Ovary (tissue), 9 donors: ENCODE measurements around the gene ING2. TPM values are rescaled to one million over a fixed set of nuclear protein-coding genes. Genes with fewer than 3 reads are reported as not detected.

Experiments used
- DNase-seq, 5 donors: peaks; one replicate each; pipeline ENCODE4 v3.0.0-alpha.2; 2019 to 2020
- H3K27ac ChIP-seq, 2 donors: fragments of 200-600 bp; one replicate each; pipeline versions ENCODE4 v1.5.1 to v1.8.0; 2019 to 2022
- H3K27me3 ChIP-seq: fragments of 200-600 bp; one replicate; pipeline ENCODE4 v1.8.0; 2022
- H3K36me3 ChIP-seq: fragments of 200-600 bp; sonication (generic); one replicate; pipeline ENCODE4 v1.5.1; 2019
- H3K4me1 ChIP-seq: one replicate; pipeline ENCODE4 v1.8.1; 2013; ENCODE audit warnings: mild to moderate bottlenecking, moderate library complexity; ENCODE audit not compliant: insufficient read depth
- H3K4me3 ChIP-seq: fragments of 200-600 bp; sonication (generic); one replicate; pipeline ENCODE4 v1.5.1; 2017
- H3K9me3 ChIP-seq, 2 donors: fragments of 200-600 bp in 1 of 2; sonication (generic) in 1 of 2; one replicate each; pipeline versions ENCODE4 v1.5.1 to v1.8.1; 2013 to 2019; ENCODE audit warnings: mild to moderate bottlenecking in 1 of 2, moderate library complexity in 1 of 2
- EP300 ChIP-seq: sonication (generic); formaldehyde crosslinking; IDR thresholded peaks from one replicate; pipeline ENCODE4 v1.6.1; 2017; ENCODE audit warnings: antibody characterized with exemption
- POLR2A ChIP-seq: fragments of 450-650 bp; IDR thresholded peaks from one replicate; pipeline ENCODE4 v1.6.1; 2017; ENCODE audit warnings: antibody characterized with exemption, mild to moderate bottlenecking, moderate library complexity
- whole genome bisulfite sequencing, 3 donors: extraction: QIAGEN DNeasy Blood & Tissue Kit in 1 of 3; methylation state at CpG; one replicate each; pipeline versions ENCODE4 v1.1.5 to v1.1.7; 2013 to 2017; 5-methylcytosine and 5-hydroxymethylcytosine counted together
- intact Hi-C, 4 donors: fragments of 100-400 bp; cut with DNase I; formaldehyde crosslinking; loops; one replicate each; pipeline versions ENCODE4 v1.11.0 to v1.15.1; 2022 to 2023
- polyA plus RNA-seq, 2 donors: library from polyadenylated mRNA; stranded (reverse); fragments of 200-250 nt in 1 of 2; fragments of 350-450 nt in 1 of 2; fragmentation: Illumina TruSeq in 1 of 2; extraction: RNeasy Lipid Tissue Mini Kit (QIAGEN cat#74804) in 1 of 2; gene quantifications; one replicate each; pipeline ENCODE4 v1.2.3, GENCODE V29; 2013 to 2014
- total RNA-seq, 7 donors: library from RNA; depleted of rRNA in 2 of 7; stranded (reverse); fragments of >200 nt in 2 of 7; fragmentation: NEBNext Ultra II Directional in 3 of 7; extraction: Animal tissue kit (Norgen Biotek cat#: 25700) in 3 of 7; gene quantifications; one replicate each; pipeline versions ENCODE4 v1.1.0 to v1.2.4, GENCODE V29; 2016 to 2023
- TF ChIP-seq, protein P1 (sequence below), 3 donors: fragments of 450-650 bp in 2 of 3; fragments of 200-600 bp in 1 of 3; IDR thresholded peaks; one replicate each; pipeline versions ENCODE4 v1.5.1 to v1.8.0; 2016 to 2022; ENCODE audit warnings: antibody characterized with exemption in 3 of 3, mild to moderate bottlenecking in 1 of 3
- donor health status: DM: no; HTN: no; CAD: no; lungs with moderate emphysema.
- donor health status: DM: no; HTN: no; CAD: no.
- donor health status: Bipolar disorder and iron deficiency.
- donor health status: DM: yes; HTN: yes; CAD: no.
- donor health status: DM: no; HTN: no; CAD: no.
- donor health status: DM: yes; HTN: yes; CAD: no.

Gene ING2
- total and polyA plus RNA-seq, 9 donors: 19.3 to 47.5 (median 31.4) TPM

DNA sequence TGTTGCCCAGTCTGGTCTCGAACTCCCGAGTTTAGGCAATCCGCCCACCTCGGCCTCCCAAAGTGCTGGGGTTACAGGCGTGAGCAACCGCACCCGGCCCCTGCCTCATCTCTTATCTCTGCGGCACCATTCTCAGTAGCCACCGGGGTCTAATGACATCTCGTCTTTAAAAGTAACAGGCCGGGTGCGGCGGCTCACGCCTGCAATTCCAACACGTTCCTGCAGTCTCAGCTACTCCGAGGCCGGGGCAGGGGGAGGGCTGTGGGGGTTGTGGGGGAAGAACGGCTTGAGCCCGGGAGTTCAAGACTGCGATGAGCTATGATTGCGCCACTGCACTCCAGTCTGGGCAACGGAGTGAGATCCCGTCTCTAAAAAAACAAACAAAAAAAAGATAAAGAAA is 28.8 kb downstream of the ING2 start:
- WGBS, 3 donors: 56 to 68% (median 57%) methylated on average over 23 of the region's 23 CpGs

DNA sequence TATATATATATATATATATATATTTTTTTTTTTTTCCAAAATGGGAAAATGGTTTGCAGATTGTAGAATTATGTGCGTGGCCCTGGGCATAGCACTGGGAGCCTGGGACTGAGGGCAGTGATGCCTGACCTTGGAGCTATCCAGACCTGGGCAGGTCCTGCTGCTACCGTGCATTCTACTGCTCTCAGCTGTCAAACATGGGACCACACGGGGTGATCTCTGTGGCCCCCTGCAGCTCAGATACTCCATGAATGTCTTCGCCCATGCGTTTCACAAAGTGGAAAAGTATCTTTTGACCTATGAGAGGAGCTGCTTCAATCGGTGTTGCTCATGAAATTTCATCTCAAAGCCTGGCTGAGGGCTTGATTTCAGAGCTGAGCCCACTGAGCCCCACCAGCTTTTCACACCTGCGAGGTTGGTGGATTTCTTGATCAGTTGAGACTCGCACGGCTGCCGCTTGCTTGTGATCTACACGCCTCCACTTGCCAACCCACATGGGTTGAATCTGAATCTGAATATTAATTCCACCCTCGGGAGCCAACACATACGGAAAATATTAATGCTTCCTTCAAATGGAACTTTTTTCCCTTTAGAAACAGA is 35.7 kb downstream of the ING2 start:
- Histone ChIP-seq H3K27me3 (no peaks in the 10 kb centered on the region), H3K4me3 (peak overlapping the region; percentile 3), H3K27ac (peak overlapping the region; percentile 31 to 95), H3K4me1 (peaks cover 16% of the 10 kb centered on the region), H3K36me3 (no peaks in the 10 kb centered on the region), H3K9me3 (peaks cover 0 to 4% of the 10 kb centered on the region in 2 donors)
- peak in 4 of 5 donors; percentile 42 to 56 (median 50) for DNase-seq
- WGBS, 3 donors: 12 to 24% (median 22%) methylated on average over 13 of the region's 13 CpGs
- intact Hi-C loops: no loop called here
- TF ChIP-seq EP300 (no peak), POLR2A (no peak)
- TF ChIP-seq, protein P1, sequence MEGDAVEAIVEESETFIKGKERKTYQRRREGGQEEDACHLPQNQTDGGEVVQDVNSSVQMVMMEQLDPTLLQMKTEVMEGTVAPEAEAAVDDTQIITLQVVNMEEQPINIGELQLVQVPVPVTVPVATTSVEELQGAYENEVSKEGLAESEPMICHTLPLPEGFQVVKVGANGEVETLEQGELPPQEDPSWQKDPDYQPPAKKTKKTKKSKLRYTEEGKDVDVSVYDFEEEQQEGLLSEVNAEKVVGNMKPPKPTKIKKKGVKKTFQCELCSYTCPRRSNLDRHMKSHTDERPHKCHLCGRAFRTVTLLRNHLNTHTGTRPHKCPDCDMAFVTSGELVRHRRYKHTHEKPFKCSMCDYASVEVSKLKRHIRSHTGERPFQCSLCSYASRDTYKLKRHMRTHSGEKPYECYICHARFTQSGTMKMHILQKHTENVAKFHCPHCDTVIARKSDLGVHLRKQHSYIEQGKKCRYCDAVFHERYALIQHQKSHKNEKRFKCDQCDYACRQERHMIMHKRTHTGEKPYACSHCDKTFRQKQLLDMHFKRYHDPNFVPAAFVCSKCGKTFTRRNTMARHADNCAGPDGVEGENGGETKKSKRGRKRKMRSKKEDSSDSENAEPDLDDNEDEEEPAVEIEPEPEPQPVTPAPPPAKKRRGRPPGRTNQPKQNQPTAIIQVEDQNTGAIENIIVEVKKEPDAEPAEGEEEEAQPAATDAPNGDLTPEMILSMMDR (IDR thresholded peaks at IDR 0.05): no peak

More for the DNA sequence above, 28.8 kb downstream of the ING2 start:
- no peak overlapping the region for H3K27ac ChIP-seq
- intact Hi-C loops: no loop called here
- H3K9me3 ChIP-seq: no peaks in the 10 kb centered on the region
- peak in 2 of 5 donors; percentile 49 to 54 for DNase-seq
- H3K4me3 ChIP-seq: no peak overlapping the region
- no peaks in the 10 kb centered on the region for H3K36me3 ChIP-seq
- no peaks in the 10 kb centered on the region for H3K27me3 ChIP-seq
- H3K4me1 ChIP-seq: peaks cover 1% of the 10 kb centered on the region
- TF ChIP-seq, protein P1 (IDR thresholded peaks at IDR 0.05): no peak
- TF ChIP-seq EP300: no peak
- TF ChIP-seq POLR2A: no peak

DNA sequence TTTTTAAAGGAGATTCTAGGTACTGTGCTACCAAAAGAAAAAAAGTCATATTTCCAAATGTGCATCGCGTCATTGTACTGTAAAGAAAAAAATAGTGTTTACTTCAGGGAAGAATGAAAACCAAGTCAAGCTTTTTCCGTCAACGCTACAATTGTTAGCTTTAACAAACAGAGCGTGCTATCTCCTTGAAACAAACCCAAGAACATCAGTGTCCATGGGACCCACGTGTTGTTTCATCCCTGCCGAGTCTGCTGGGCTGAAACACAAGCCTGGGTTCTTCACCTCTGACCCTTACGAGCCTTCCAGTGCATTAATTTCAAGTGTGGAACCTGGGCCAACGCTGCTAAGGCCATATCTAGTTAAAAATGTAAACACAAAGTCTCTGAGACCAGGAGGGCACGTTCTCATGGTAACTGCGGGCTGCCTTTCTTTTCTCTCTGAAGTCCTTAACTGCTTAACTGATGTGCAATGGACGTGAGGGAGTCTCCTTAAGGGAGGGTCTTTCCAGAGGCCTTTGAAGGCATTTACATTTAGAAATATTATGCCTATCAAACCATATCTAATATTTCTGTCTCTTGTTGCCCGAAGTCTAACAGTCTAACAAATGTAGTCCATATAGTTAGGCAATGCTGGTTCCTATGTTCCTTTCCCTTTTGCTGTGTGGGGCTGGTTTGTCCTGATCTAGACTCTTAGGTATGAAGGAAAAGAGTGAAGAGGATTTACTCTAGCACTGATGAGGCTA is 36.3 kb downstream of the ING2 start:
- Histone ChIP-seq H3K9me3 (peaks cover 0 to 4% of the 10 kb centered on the region in 2 donors), H3K4me3 (no peak overlapping the region), H3K36me3 (no peaks in the 10 kb centered on the region), H3K4me1 (peaks cover 16% of the 10 kb centered on the region), H3K27ac (peak overlapping the region; percentile 31 to 95), H3K27me3 (no peaks in the 10 kb centered on the region)
- intact Hi-C loops: no loop called here
- TF ChIP-seq POLR2A (no peak), EP300 (no peak)
- TF ChIP-seq, protein P1 (IDR thresholded peaks at IDR 0.05): peak in 1 of 3 donors; percentile 8
- WGBS, 3 donors: 3 to 12% (median 7%) methylated on average over 13 of the region's 13 CpGs
- DNase-seq: peak; percentile 75 to 86 (median 83)

DNA sequence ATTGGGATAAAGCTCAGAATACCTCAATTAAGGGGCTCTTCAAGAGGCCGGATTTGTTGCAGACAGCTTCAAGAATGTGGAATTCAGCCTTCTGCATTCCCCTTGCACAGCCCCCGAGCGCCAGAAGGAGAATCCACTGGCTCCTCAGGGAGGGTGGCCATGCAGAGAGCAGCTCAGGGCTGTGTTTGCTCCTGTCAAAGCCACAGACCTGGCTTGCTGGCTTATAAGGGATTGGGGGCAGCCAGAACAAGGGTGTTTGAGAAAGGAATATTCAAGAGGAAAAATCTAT is 36.8 kb downstream of the ING2 start:
- H3K4me1 ChIP-seq: peaks cover 16% of the 10 kb centered on the region
- TF ChIP-seq, protein P1 (IDR thresholded peaks at IDR 0.05): no peak
- TF ChIP-seq EP300 (no peak), POLR2A (no peak)
- peak in 4 of 5 donors; percentile 42 to 61 (median 45) for DNase-seq
- H3K27ac ChIP-seq: peak overlapping the region in 1 of 2 donors; percentile 95
- no peaks in the 10 kb centered on the region for H3K36me3 ChIP-seq
- intact Hi-C loops: loop anchor here in 1 of 4 donors (2.0 kb wide), 1 partner anchor 37 kb away; the partner anchor contains the start of gene ING2
- no peak overlapping the region for H3K4me3 ChIP-seq
- peaks cover 0 to 4% of the 10 kb centered on the region in 2 donors for H3K9me3 ChIP-seq
- H3K27me3 ChIP-seq: no peaks in the 10 kb centered on the region
- 5 to 15% (median 10%) methylated on average over 3 of the region's 3 CpGs for WGBS, 3 donors
